GM20431 (cell line): ENCODE results near the gene SLC5A11.

ENCODE experiments used
- in situ Hi-C: fragments of 300-500 bp; cut with MseI, MboI; formaldehyde crosslinking; loops from one replicate; pipeline ENCODE4 v1.15.0; 2020; ENCODE audit warnings: low sequenced_read_pairs; ENCODE audit not compliant: unreplicated experiment

Gene SLC5A11

GRCh38 chr16:24909856-24910255 lies 64.1 kb downstream of the SLC5A11 start:
- in situ Hi-C loops, result no loop called here

- in situ Hi-C loops, result no loop called here
Measured at GRCh38 chr16:24915019-24915418, 69.3 kb downstream of the SLC5A11 start.

- in situ Hi-C loops, result no loop called here
Measured at GRCh38 chr16:24915576-24915975, 69.8 kb downstream of the SLC5A11 start.

- in situ Hi-C loops, result no loop called here
Measured at GRCh38 chr16:24917236-24917635, 71.5 kb downstream of the SLC5A11 start.

- in situ Hi-C loops, result no loop called here
Measured at GRCh38 chr16:24917891-24918290, 72.1 kb downstream of the SLC5A11 start.

GRCh38 chr16:24918641-24919040 lies 72.9 kb downstream of the SLC5A11 start:
- in situ Hi-C loops, result no loop called here

GRCh38 chr16:24919536-24919935 lies 73.8 kb downstream of the SLC5A11 start:
- in situ Hi-C loops, result no loop called here

GRCh38 chr16:24920568-24920967 lies 74.8 kb downstream of the SLC5A11 start:
- in situ Hi-C loops, result no loop called here

- in situ Hi-C loops, result no loop called here
Measured at GRCh38 chr16:24921229-24921628, 75.5 kb downstream of the SLC5A11 start.

GRCh38 chr16:24925163-24925562 lies 79.4 kb downstream of the SLC5A11 start:
- in situ Hi-C loops, result no loop called here

GRCh38 chr16:24929409-24929808 lies 83.6 kb downstream of the SLC5A11 start:
- in situ Hi-C loops, result no loop called here

- in situ Hi-C loops, result no loop called here
Measured at GRCh38 chr16:24930440-24930839, 84.7 kb downstream of the SLC5A11 start.

- in situ Hi-C loops, result no loop called here
Measured at GRCh38 chr16:24931091-24931490, 85.3 kb downstream of the SLC5A11 start.

GRCh38 chr16:24935336-24935735 lies 89.6 kb downstream of the SLC5A11 start:
- in situ Hi-C loops, result no loop called here

- in situ Hi-C loops, result no loop called here
Measured at GRCh38 chr16:24936151-24936550, 90.4 kb downstream of the SLC5A11 start.

- in situ Hi-C loops, result no loop called here
Measured at GRCh38 chr16:24939224-24939623, 93.5 kb downstream of the SLC5A11 start.

- in situ Hi-C loops, result no loop called here
Measured at GRCh38 chr16:24939738-24940137, 94.0 kb downstream of the SLC5A11 start.

GRCh38 chr16:24943471-24943870 lies 97.7 kb downstream of the SLC5A11 start:
- in situ Hi-C loops, result no loop called here

GRCh38 chr16:24944206-24944605 lies 98.4 kb downstream of the SLC5A11 start:
- in situ Hi-C loops, result no loop called here

- in situ Hi-C loops, result no loop called here
Measured at GRCh38 chr16:24946155-24946554, 100.4 kb downstream of the SLC5A11 start.

- in situ Hi-C loops, result no loop called here
Measured at GRCh38 chr16:24950275-24950674, 104.5 kb downstream of the SLC5A11 start.

GRCh38 chr16:24953306-24953705 lies 107.5 kb downstream of the SLC5A11 start:
- in situ Hi-C loops, result no loop called here

GRCh38 chr16:24953721-24954120 lies 108.0 kb downstream of the SLC5A11 start:
- in situ Hi-C loops, result no loop called here
